ENCODE data around the gene TFB2M.
"Not testable (repeated sequence)": the region's sequence is repeated elsewhere in the genome, so short reads cannot be mapped to it uniquely, and the experiment has no call there.

Gene TFB2M

GRCh38 chr1:246582301-246583055 lies 16.4 kb upstream of the TFB2M start:
- no peak for DNase-seq

- no peak for DNase-seq
Measured at GRCh38 chr1:246580497-246581370, 14.7 kb upstream of the TFB2M start.

GRCh38 chr1:246579818-246580217 lies 13.8 kb upstream of the TFB2M start:
- DNase-seq = no peak

- no peak for DNase-seq
Measured at GRCh38 chr1:246577720-246578106, 11.7 kb upstream of the TFB2M start.

GRCh38 chr1:246577082-246577719 lies 11.1 kb upstream of the TFB2M start:
- DNase-seq = no peak

- DNase-seq = no peak
Measured at GRCh38 chr1:246576709-246577032, 10.6 kb upstream of the TFB2M start.

- no peak for DNase-seq
Measured at GRCh38 chr1:246573491-246573890, 7.4 kb upstream of the TFB2M start.

- DNase-seq = no peak
Measured at GRCh38 chr1:246572785-246573184, 6.7 kb upstream of the TFB2M start.

GRCh38 chr1:246571953-246572352 lies 5.9 kb upstream of the TFB2M start:
- no peak for DNase-seq

- DNase-seq = not testable (repeated sequence)
Measured at GRCh38 chr1:246571309-246571708, 5.2 kb upstream of the TFB2M start.

GRCh38 chr1:246569248-246570238 lies 3.5 kb upstream of the TFB2M start:
- DNase-seq = no peak

GRCh38 chr1:246567646-246568235 lies 1.7 kb upstream of the TFB2M start:
- no peak for DNase-seq

- DNase-seq = peak; percentile 54
Measured at GRCh38 chr1:246566813-246567645, 968 bp upstream of the TFB2M start.

GRCh38 chr1:246565751-246566127 lies 322 bp downstream of the TFB2M start:
- no peak for DNase-seq

- DNase-seq = no peak
Measured at GRCh38 chr1:246564839-246565750, 966 bp downstream of the TFB2M start.

GRCh38 chr1:246560833-246561232 lies 5.2 kb downstream of the TFB2M start:
- not testable (repeated sequence) for DNase-seq

GRCh38 chr1:246559310-246559709 lies 6.8 kb downstream of the TFB2M start:
- no peak for DNase-seq

- no peak for DNase-seq
Measured at GRCh38 chr1:246558041-246558440, 8.0 kb downstream of the TFB2M start.

GRCh38 chr1:246554201-246554600 lies 11.9 kb downstream of the TFB2M start:
- DNase-seq = no peak

GRCh38 chr1:246552110-246552509 lies 14.0 kb downstream of the TFB2M start:
- DNase-seq = no peak
